ENCODE data around the gene DBI. TPM values are rescaled to one million over a fixed set of nuclear protein-coding genes. Genes with fewer than 3 reads are reported as not detected.

Gene DBI
- total and polyA plus RNA-seq, 2 of the 13 experiments (the other 11 are each of a cell fraction or from before 2014, with no cell fraction given): 330 to 659 TPM

GRCh38 chr2:119366161-119366648 lies 572 bp upstream of the DBI start (continued):
- TF ChIP-seq, protein P1, sequence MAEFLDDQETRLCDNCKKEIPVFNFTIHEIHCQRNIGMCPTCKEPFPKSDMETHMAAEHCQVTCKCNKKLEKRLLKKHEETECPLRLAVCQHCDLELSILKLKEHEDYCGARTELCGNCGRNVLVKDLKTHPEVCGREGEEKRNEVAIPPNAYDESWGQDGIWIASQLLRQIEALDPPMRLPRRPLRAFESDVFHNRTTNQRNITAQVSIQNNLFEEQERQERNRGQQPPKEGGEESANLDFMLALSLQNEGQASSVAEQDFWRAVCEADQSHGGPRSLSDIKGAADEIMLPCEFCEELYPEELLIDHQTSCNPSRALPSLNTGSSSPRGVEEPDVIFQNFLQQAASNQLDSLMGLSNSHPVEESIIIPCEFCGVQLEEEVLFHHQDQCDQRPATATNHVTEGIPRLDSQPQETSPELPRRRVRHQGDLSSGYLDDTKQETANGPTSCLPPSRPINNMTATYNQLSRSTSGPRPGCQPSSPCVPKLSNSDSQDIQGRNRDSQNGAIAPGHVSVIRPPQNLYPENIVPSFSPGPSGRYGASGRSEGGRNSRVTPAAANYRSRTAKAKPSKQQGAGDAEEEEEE (CRISPR knock-in tag; IDR thresholded peaks at IDR 0.05; ENCODE audit: borderline replicate concordance): no peak
- TF ChIP-seq ZNF549 (CRISPR knock-in tag; IDR thresholded peaks at IDR 0.05) (no peak), FOXP1 (IDR thresholded peaks at IDR 0.05) (no peak), FOXP1 (CRISPR knock-in tag; IDR thresholded peaks at IDR 0.05) (peak; percentile 48; the same call in 1 of the 2 replicates), SOX6 (IDR thresholded peaks at IDR 0.05) (no peak), SOX6 (CRISPR knock-in tag; IDR thresholded peaks at IDR 0.05) (peak; percentile 4; the same call in 1 of the 2 replicates), ZNF605 (CRISPR knock-in tag; IDR thresholded peaks at IDR 0.05) (no peak), ZNF205 (CRISPR knock-in tag; IDR thresholded peaks at IDR 0.05) (no peak; the same call in 1 of the 2 replicates), ZNF513 (CRISPR knock-in tag; conservative IDR thresholded peaks at IDR 0.05) (no peak), NR2C2 (CRISPR knock-in tag; IDR thresholded peaks at IDR 0.05; ENCODE audit: borderline replicate concordance) (no peak), HOXD1 (CRISPR knock-in tag; IDR thresholded peaks at IDR 0.05) (no peak), ATF1 (CRISPR knock-in tag; IDR thresholded peaks at IDR 0.05) (no peak), FLYWCH1 (CRISPR knock-in tag; IDR thresholded peaks at IDR 0.05) (0 out of 2 replicates have a peak, but pooled peaks have one; percentile 61), ZNF879 (CRISPR knock-in tag; IDR thresholded peaks at IDR 0.05) (no peak), PAWR (CRISPR knock-in tag; IDR thresholded peaks at IDR 0.05; ENCODE audit: borderline replicate concordance) (no peak), ZNF33B (CRISPR knock-in tag; IDR thresholded peaks at IDR 0.05) (no peak), ZNF609 (CRISPR knock-in tag; IDR thresholded peaks at IDR 0.05; ENCODE audit: borderline replicate concordance) (peak; percentile 38; the same call in 1 of the 2 replicates), ADNP (CRISPR knock-in tag; IDR thresholded peaks at IDR 0.05) (no peak), CEBPB (IDR thresholded peaks at IDR 0.05; ENCODE audit: borderline replicate concordance, low read depth, low read length) (peak; percentile 48; the same call in 1 of the 2 replicates), ZBTB43 (CRISPR knock-in tag; conservative IDR thresholded peaks at IDR 0.05) (no peak), HIC2 (CRISPR knock-in tag; IDR thresholded peaks at IDR 0.05; ENCODE audit: low read depth) (no peak)

Measured in HepG2 (cell line).